Neural progenitor cell (in vitro differentiated cells): Measurements from ENCODE around the gene PIP5K1A. TPM values are rescaled to one million over a fixed set of nuclear protein-coding genes. Genes with fewer than 3 reads are reported as not detected.
A peak's percentile ranks its signal among the peaks of the same experiment; 100 is the strongest.

Experiments
- DNase-seq: peaks from one replicate; pipeline ENCODE4 v3.0.0-alpha.2; 2016; ENCODE audit warnings: low spot score
- H2AFZ ChIP-seq: fragments of 200-600 bp; sonication (generic); replicated peaks from 2 replicates; pipeline ENCODE4 v1.6.1; 2016; ENCODE audit warnings: antibody characterized with exemption
- H3F3A ChIP-seq: fragments of 200-600 bp; sonication (generic); 2 replicates; pipeline ENCODE4 v1.6.1; 2016; ENCODE audit warnings: antibody characterized with exemption, low read depth
- H3K27ac ChIP-seq: fragments of 200-600 bp; sonication (generic); 2 replicates; pipeline ENCODE4 v1.5.1; 2016; ENCODE audit warnings: mild to moderate bottlenecking
- H3K27me3 ChIP-seq: fragments of 200-600 bp; sonication (generic); 2 replicates; pipeline ENCODE4 v1.6.1; 2016; ENCODE audit warnings: mild to moderate bottlenecking, moderate library complexity
- H3K36me3 ChIP-seq: fragments of 200-600 bp; sonication (generic); 2 replicates; pipeline ENCODE4 v1.5.1; 2016
- H3K4me1 ChIP-seq: fragments of 200-600 bp; sonication (generic); 2 replicates; pipeline ENCODE4 v1.6.1; 2016; ENCODE audit warnings: mixed run types
- H3K4me2 ChIP-seq: fragments of 200-600 bp; sonication (generic); 2 replicates; pipeline ENCODE4 v1.6.1; 2016
- H3K4me3 ChIP-seq: fragments of 200-600 bp; sonication (generic); 2 replicates; pipeline ENCODE4 v1.5.1; 2016
- H3K79me2 ChIP-seq: fragments of 200-600 bp; sonication (generic); 2 replicates; pipeline ENCODE4 v1.6.1; 2016; ENCODE audit warnings: low read depth
- H3K9ac ChIP-seq: fragments of 200-600 bp; sonication (generic); 2 replicates; pipeline ENCODE4 v1.6.1; 2016
- H3K9me3 ChIP-seq: fragments of 200-600 bp; sonication (generic); 2 replicates; pipeline ENCODE4 v1.5.1; 2016; ENCODE audit warnings: low read depth
- H4K20me1 ChIP-seq: fragments of 200-600 bp; sonication (generic); 2 replicates; pipeline ENCODE4 v1.6.1; 2016; ENCODE audit warnings: low read depth
- H3K27ac Mint-ChIP-seq: 3 replicates; pipeline ENCODE4 v1.8.0; 2021; ENCODE audit warnings: mixed read lengths
- H3K27me3 Mint-ChIP-seq: 2 replicates; pipeline ENCODE4 v1.8.0; 2022; ENCODE audit warnings: low read depth, mild to moderate bottlenecking, inconsistent platforms, moderate library complexity, mixed read lengths; ENCODE audit not compliant: insufficient read depth
- H3K36me3 Mint-ChIP-seq: 3 replicates; pipeline ENCODE4 v1.8.0; 2021; ENCODE audit warnings: mixed read lengths
- H3K4me1 Mint-ChIP-seq: 3 replicates; pipeline ENCODE4 v1.8.0; 2021; ENCODE audit warnings: mixed read lengths
- H3K4me3 Mint-ChIP-seq: 3 replicates; pipeline ENCODE4 v1.8.0; 2021; ENCODE audit warnings: mild to moderate bottlenecking, moderate library complexity, mixed read lengths
- H3K9me3 Mint-ChIP-seq: 3 replicates; pipeline ENCODE4 v1.8.0; 2020; ENCODE audit warnings: mixed read lengths
- CTCF ChIP-seq: fragments of 200-600 bp; sonication (generic); IDR thresholded peaks from 2 replicates; pipeline ENCODE4 v1.5.1; 2017; ENCODE audit warnings: antibody characterized with exemption, mild to moderate bottlenecking
- EZH2 ChIP-seq: fragments of 200-600 bp; sonication (generic); IDR thresholded peaks from 2 replicates; pipeline ENCODE4 v1.6.1; 2017; ENCODE audit warnings: antibody characterized with exemption, mild to moderate bottlenecking, moderate library complexity
- EZH2phosphoT487 ChIP-seq: fragments of 200-600 bp; sonication (generic); IDR thresholded peaks from 2 replicates; pipeline ENCODE4 v1.6.1; 2017; ENCODE audit warnings: antibody characterized with exemption
- total RNA-seq: library from RNA; depleted of rRNA; stranded (reverse); fragments of >200 nt; gene quantifications from 2 replicates; pipeline ENCODE4 v1.2.3, GENCODE V29; 2015; ENCODE audit warnings: low replicate concordance

PIP5K1A gene
- total RNA-seq, 1 donor from 2014 or later = 81.2 TPM

GRCh38 chr1:151290709-151291303 is 92.5 kb downstream of the PIP5K1A start:
- Histone ChIP-seq H2AFZ (no peak overlapping the region), H3K9me3 (no peaks in the 10 kb centered on the region), H3F3A (peaks cover 40% of the 10 kb centered on the region), H3K79me2 (peaks cover 7% of the 10 kb centered on the region), H3K4me1 (peaks cover 27% of the 10 kb centered on the region), H3K36me3 (no peaks in the 10 kb centered on the region), H3K27me3 (no peaks in the 10 kb centered on the region), H3K27ac (peak overlapping the region; percentile 25), H3K4me2 (no peak overlapping the region), H3K4me3 (no peak overlapping the region), H3K9ac (no peak overlapping the region), H4K20me1 (peaks cover 42% of the 10 kb centered on the region)
- Mint-ChIP-seq H3K36me3 (peaks cover 24% of the 10 kb centered on the region), H3K27me3 (peaks cover 13% of the 10 kb centered on the region), H3K4me1 (peaks cover 6% of the 10 kb centered on the region), H3K9me3 (no peaks in the 10 kb centered on the region), H3K4me3 (no peak overlapping the region), H3K27ac (no peak overlapping the region)
- no peak for TF ChIP-seq EZH2phosphoT487
- TF ChIP-seq EZH2 = no peak
- no peak for TF ChIP-seq CTCF
- DNase-seq = no peak

GRCh38 chr1:151292207-151293030 is 94.1 kb downstream of the PIP5K1A start:
- Histone ChIP-seq H3K79me2 (peaks cover 2% of the 10 kb centered on the region), H3K4me1 (peaks cover 27% of the 10 kb centered on the region), H3K27ac (peak overlapping the region; percentile 58), H3K27me3 (no peaks in the 10 kb centered on the region), H3K4me2 (no peak overlapping the region), H4K20me1 (peaks cover 27% of the 10 kb centered on the region), H3K4me3 (no peak overlapping the region), H2AFZ (no peak overlapping the region), H3K9me3 (no peaks in the 10 kb centered on the region), H3K36me3 (no peaks in the 10 kb centered on the region), H3K9ac (no peak overlapping the region), H3F3A (peaks cover 53% of the 10 kb centered on the region)
- Mint-ChIP-seq H3K9me3 (no peaks in the 10 kb centered on the region), H3K27me3 (peaks cover 12% of the 10 kb centered on the region), H3K27ac (no peak overlapping the region), H3K36me3 (peaks cover 22% of the 10 kb centered on the region), H3K4me1 (peaks cover 4% of the 10 kb centered on the region), H3K4me3 (peak overlapping the region; percentile 18)
- no peak for TF ChIP-seq CTCF
- no peak for TF ChIP-seq EZH2
- TF ChIP-seq EZH2phosphoT487 = no peak
- no peak for DNase-seq

GRCh38 chr1:151293093-151293492 is 94.7 kb downstream of the PIP5K1A start:
- H3K27ac ChIP-seq = no peak overlapping the region
- no peaks in the 10 kb centered on the region for H3K36me3 ChIP-seq
- H3K4me3 ChIP-seq = no peak overlapping the region
- H4K20me1 ChIP-seq = peaks cover 20% of the 10 kb centered on the region
- H3K4me1 ChIP-seq = peaks cover 27% of the 10 kb centered on the region
- no peaks in the 10 kb centered on the region for H3K79me2 ChIP-seq
- peaks cover 12% of the 10 kb centered on the region for H3K27me3 Mint-ChIP-seq
- H3F3A ChIP-seq = peaks cover 53% of the 10 kb centered on the region
- no peaks in the 10 kb centered on the region for H3K27me3 ChIP-seq
- H3K9me3 Mint-ChIP-seq = no peaks in the 10 kb centered on the region
- no peak overlapping the region for H2AFZ ChIP-seq
- H3K9me3 ChIP-seq = no peaks in the 10 kb centered on the region
- H3K4me3 Mint-ChIP-seq = no peak overlapping the region
- peaks cover 4% of the 10 kb centered on the region for H3K4me1 Mint-ChIP-seq
- no peak for DNase-seq
- H3K9ac ChIP-seq = no peak overlapping the region
- TF ChIP-seq EZH2phosphoT487 = no peak
- no peak for TF ChIP-seq EZH2
- no peak for TF ChIP-seq CTCF
- H3K36me3 Mint-ChIP-seq = peaks cover 24% of the 10 kb centered on the region
- no peak overlapping the region for H3K4me2 ChIP-seq
- no peak overlapping the region for H3K27ac Mint-ChIP-seq
